Endothelial cell of umbilical vein (primary cell): ENCODE results near the gene MAP1S.

Source experiments
- EZH2 ChIP-seq: IDR thresholded peaks from 2 replicates; pipeline ENCODE4 v1.6.1; 2012; ENCODE audit warnings: borderline replicate concordance, low read depth, mild to moderate bottlenecking, moderate library complexity, low read length, inconsistent platforms; ENCODE audit not compliant: severe bottlenecking
- FOS ChIP-seq: IDR thresholded peaks from 2 replicates; pipeline ENCODE4 v1.6.1; 2011; ENCODE audit warnings: mild to moderate bottlenecking, low read length, moderate library complexity, borderline replicate concordance; ENCODE audit not compliant: insufficient read depth
- JUN ChIP-seq: IDR thresholded peaks from 2 replicates; pipeline ENCODE4 v1.6.1; 2011; ENCODE audit warnings: borderline replicate concordance, low read depth; ENCODE audit not compliant: insufficient read length, insufficient read depth
- MAX ChIP-seq: IDR thresholded peaks from 2 replicates; pipeline ENCODE4 v1.6.1; 2011; ENCODE audit not compliant: insufficient read depth, insufficient read length
- POLR2A ChIP-seq: IDR thresholded peaks from 2 replicates; pipeline ENCODE4 v1.6.1; 2012; ENCODE audit warnings: low read depth, mild to moderate bottlenecking, control low read depth, low read length
- TF ChIP-seq, protein P1 (sequence below), 2 donors: IDR thresholded peaks; 1 replicate in 1 of 2; 2 replicates in 1 of 2; pipeline ENCODE4 v1.5.1; 2011; ENCODE audit warnings: low read length in 2 of 2, mild to moderate bottlenecking in 2 of 2, moderate library complexity in 2 of 2, control low read depth in 1 of 2, inconsistent platforms in 1 of 2, low read depth in 1 of 2; ENCODE audit not compliant: insufficient read depth in 1 of 2; ENCODE audit errors: extremely low read depth in 1 of 2

- TF ChIP-seq, protein P1, sequence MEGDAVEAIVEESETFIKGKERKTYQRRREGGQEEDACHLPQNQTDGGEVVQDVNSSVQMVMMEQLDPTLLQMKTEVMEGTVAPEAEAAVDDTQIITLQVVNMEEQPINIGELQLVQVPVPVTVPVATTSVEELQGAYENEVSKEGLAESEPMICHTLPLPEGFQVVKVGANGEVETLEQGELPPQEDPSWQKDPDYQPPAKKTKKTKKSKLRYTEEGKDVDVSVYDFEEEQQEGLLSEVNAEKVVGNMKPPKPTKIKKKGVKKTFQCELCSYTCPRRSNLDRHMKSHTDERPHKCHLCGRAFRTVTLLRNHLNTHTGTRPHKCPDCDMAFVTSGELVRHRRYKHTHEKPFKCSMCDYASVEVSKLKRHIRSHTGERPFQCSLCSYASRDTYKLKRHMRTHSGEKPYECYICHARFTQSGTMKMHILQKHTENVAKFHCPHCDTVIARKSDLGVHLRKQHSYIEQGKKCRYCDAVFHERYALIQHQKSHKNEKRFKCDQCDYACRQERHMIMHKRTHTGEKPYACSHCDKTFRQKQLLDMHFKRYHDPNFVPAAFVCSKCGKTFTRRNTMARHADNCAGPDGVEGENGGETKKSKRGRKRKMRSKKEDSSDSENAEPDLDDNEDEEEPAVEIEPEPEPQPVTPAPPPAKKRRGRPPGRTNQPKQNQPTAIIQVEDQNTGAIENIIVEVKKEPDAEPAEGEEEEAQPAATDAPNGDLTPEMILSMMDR (IDR thresholded peaks at IDR 0.05; ENCODE audit: extremely low read depth in 1 of 2, insufficient read depth in 1 of 2, low read depth in 1 of 2, low read length in 2 of 2): peak; percentile 7 to 10
- no peak for TF ChIP-seq POLR2A
- no peak for TF ChIP-seq FOS
- TF ChIP-seq EZH2: no peak
- TF ChIP-seq JUN: no peak
- no peak for TF ChIP-seq MAX
Observed at GRCh38 chr19:17716309-17716929, 2.9 kb upstream of the MAP1S start.
